ENCODE results near the gene BBS9. TPM values are rescaled to one million over a fixed set of nuclear protein-coding genes. Genes with fewer than 3 reads are reported as not detected.

BBS9 gene
- total and polyA plus RNA-seq, 2 donors (not counting 1 experiment from before 2014, with no cell fraction given) = 8.4 to 45.2 TPM

GRCh38 chr7:33357846-33358245 lies 228.5 kb downstream of the BBS9 start:
- H3K9me3 ChIP-seq (ENCODE audit: control extremely low read depth in 1 of 3, control insufficient read depth in 2 of 3, insufficient read depth in 1 of 3, low read length in 2 of 3) = no peaks in the 10 kb centered on the region
- Mint-ChIP-seq H3K9me3 (ENCODE audit: insufficient read depth) (no peaks in the 10 kb centered on the region), H3K27ac (no peak overlapping the region), H3K4me3 (no peak overlapping the region), H3K27me3 (no peaks in the 10 kb centered on the region), H3K4me1 (no peaks in the 10 kb centered on the region)
- no peaks in the 10 kb centered on the region for H4K20me1 ChIP-seq (ENCODE audit: control insufficient read depth, insufficient read depth, low read length, poor library complexity, severe bottlenecking)
- no peak overlapping the region for H2AFZ ChIP-seq (ENCODE audit: insufficient read depth, low read depth, low read length, poor library complexity, severe bottlenecking)
- TF ChIP-seq, protein P1, sequence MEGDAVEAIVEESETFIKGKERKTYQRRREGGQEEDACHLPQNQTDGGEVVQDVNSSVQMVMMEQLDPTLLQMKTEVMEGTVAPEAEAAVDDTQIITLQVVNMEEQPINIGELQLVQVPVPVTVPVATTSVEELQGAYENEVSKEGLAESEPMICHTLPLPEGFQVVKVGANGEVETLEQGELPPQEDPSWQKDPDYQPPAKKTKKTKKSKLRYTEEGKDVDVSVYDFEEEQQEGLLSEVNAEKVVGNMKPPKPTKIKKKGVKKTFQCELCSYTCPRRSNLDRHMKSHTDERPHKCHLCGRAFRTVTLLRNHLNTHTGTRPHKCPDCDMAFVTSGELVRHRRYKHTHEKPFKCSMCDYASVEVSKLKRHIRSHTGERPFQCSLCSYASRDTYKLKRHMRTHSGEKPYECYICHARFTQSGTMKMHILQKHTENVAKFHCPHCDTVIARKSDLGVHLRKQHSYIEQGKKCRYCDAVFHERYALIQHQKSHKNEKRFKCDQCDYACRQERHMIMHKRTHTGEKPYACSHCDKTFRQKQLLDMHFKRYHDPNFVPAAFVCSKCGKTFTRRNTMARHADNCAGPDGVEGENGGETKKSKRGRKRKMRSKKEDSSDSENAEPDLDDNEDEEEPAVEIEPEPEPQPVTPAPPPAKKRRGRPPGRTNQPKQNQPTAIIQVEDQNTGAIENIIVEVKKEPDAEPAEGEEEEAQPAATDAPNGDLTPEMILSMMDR (IDR thresholded peaks at IDR 0.05) = no peak
- TF ChIP-seq EZH2 (IDR thresholded peaks at IDR 0.05; ENCODE audit: borderline replicate concordance, insufficient read depth, low read depth, low read length, poor library complexity, severe bottlenecking) = no peak
- H3K27me3 ChIP-seq (replicated peaks in 1 of 4; ENCODE audit: control extremely low read depth in 1 of 4, control insufficient read depth in 3 of 4, insufficient read depth in 4 of 4, low read length in 3 of 4) = no peaks in the 10 kb centered on the region
- no peak overlapping the region for H3K4me3 ChIP-seq (ENCODE audit: control extremely low read depth in 1 of 5, extremely low read depth in 1 of 5, insufficient read depth in 1 of 5, low read depth in 2 of 5, low read length in 4 of 5)
- H3K27ac ChIP-seq (ENCODE audit: low read length in 2 of 2) = no peak overlapping the region
- no peak for DNase-seq
- CTCF ChIA-PET = no interaction called here
- no peaks in the 10 kb centered on the region for H3K36me3 ChIP-seq (replicated peaks in 1 of 2; ENCODE audit: control extremely low read depth in 1 of 2, control insufficient read depth in 1 of 2, extremely low read depth in 1 of 2, insufficient read depth in 2 of 2, low read length in 1 of 2)
- no peaks in the 10 kb centered on the region for H3K4me1 ChIP-seq (ENCODE audit: control insufficient read depth in 2 of 2, insufficient read depth in 2 of 2, low read length in 2 of 2)
- intact Hi-C loops (cut with micrococcal nuclease) = no loop called here
- no CpG with 5 or more reads among the region's 2 CpGs for WGBS (ENCODE audit: insufficient coverage)
- H3K4me2 ChIP-seq (replicated peaks; ENCODE audit: low read depth, low read length, poor library complexity, severe bottlenecking) = no peak overlapping the region
- POLR2A ChIA-PET = no interaction called here
- H3K79me2 ChIP-seq (ENCODE audit: control insufficient read depth, insufficient read depth, low read length) = no peaks in the 10 kb centered on the region
- no peak overlapping the region for H3K9ac ChIP-seq (ENCODE audit: low read length)
- ATAC-seq (ENCODE audit: low read depth) = no peak

DNA sequence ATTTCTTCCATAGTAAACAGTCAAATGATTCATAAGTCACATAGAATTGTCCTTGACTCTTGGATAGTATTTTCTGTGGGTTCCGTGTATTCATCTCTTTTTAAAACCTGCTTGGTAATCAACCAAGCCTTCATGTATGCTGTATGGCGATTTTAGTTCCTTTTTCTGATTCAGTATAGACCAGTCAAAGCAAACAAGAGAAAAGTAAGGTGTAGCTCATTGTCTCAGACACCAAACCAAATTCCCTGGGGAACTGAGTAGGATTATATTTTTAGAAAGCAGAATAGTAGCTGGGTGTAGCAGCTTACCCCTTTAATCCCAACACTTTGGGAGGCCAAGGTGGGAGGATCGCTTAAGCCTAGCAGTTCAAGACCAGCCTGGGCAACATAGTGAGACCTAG lies 240.5 kb downstream of the BBS9 start:
- H3K27me3 Mint-ChIP-seq = no peaks in the 10 kb centered on the region

More for the DNA sequence above, 240.5 kb downstream of the BBS9 start:
- DNase-seq (no peak), ATAC-seq (ENCODE audit: low read depth) (peak; percentile 21)
- Histone ChIP-seq H3K27ac (ENCODE audit: low read length in 2 of 2) (no peak overlapping the region), H3K4me3 (ENCODE audit: control extremely low read depth in 1 of 5, extremely low read depth in 1 of 5, insufficient read depth in 1 of 5, low read depth in 2 of 5, low read length in 4 of 5) (no peak overlapping the region), H2AFZ (ENCODE audit: insufficient read depth, low read depth, low read length, poor library complexity, severe bottlenecking) (no peak overlapping the region), H3K9me3 (ENCODE audit: control extremely low read depth in 1 of 3, control insufficient read depth in 2 of 3, insufficient read depth in 1 of 3, low read length in 2 of 3) (no peaks in the 10 kb centered on the region), H4K20me1 (ENCODE audit: control insufficient read depth, insufficient read depth, low read length, poor library complexity, severe bottlenecking) (no peaks in the 10 kb centered on the region), H3K4me1 (ENCODE audit: control insufficient read depth in 2 of 2, insufficient read depth in 2 of 2, low read length in 2 of 2) (no peaks in the 10 kb centered on the region), H3K9ac (ENCODE audit: low read length) (no peak overlapping the region), H3K4me2 (replicated peaks; ENCODE audit: low read depth, low read length, poor library complexity, severe bottlenecking) (no peak overlapping the region), H3K27me3 (replicated peaks in 1 of 4; ENCODE audit: control extremely low read depth in 1 of 4, control insufficient read depth in 3 of 4, insufficient read depth in 4 of 4, low read length in 3 of 4) (no peaks in the 10 kb centered on the region), H3K79me2 (ENCODE audit: control insufficient read depth, insufficient read depth, low read length) (no peaks in the 10 kb centered on the region), H3K36me3 (replicated peaks in 1 of 2; ENCODE audit: control extremely low read depth in 1 of 2, control insufficient read depth in 1 of 2, extremely low read depth in 1 of 2, insufficient read depth in 2 of 2, low read length in 1 of 2) (no peaks in the 10 kb centered on the region)
- no CpG with 5 or more reads among the region's 3 CpGs for WGBS (ENCODE audit: insufficient coverage)
- TF ChIP-seq EZH2 (IDR thresholded peaks at IDR 0.05; ENCODE audit: borderline replicate concordance, insufficient read depth, low read depth, low read length, poor library complexity, severe bottlenecking) = no peak
- TF ChIP-seq, protein P1 (IDR thresholded peaks at IDR 0.05) = no peak
- no peak overlapping the region for H3K4me3 Mint-ChIP-seq
- H3K4me1 Mint-ChIP-seq = peaks cover 7% of the 10 kb centered on the region
- no peak overlapping the region for H3K27ac Mint-ChIP-seq
- no peaks in the 10 kb centered on the region for H3K9me3 Mint-ChIP-seq (ENCODE audit: insufficient read depth)
- ChIA-PET POLR2A (no interaction called here), CTCF (no interaction called here)
- intact Hi-C loops (cut with micrococcal nuclease) = no loop called here

All from B cell (primary cell).